Suprapubic skin (tissue), 4 donors: Measurements from ENCODE around the gene ATAD3C. TPM values are rescaled to one million over a fixed set of nuclear protein-coding genes. Genes with fewer than 3 reads are reported as not detected.
"Not testable (repeated sequence)": the region's sequence is repeated elsewhere in the genome, so short reads cannot be mapped to it uniquely, and the experiment has no call there.

Experiments
- DNase-seq, 2 donors: peaks; one replicate each; pipeline ENCODE4 v3.0.0-alpha.2; 2019; ENCODE audit warnings: low spot score in 2 of 2
- H3K27ac ChIP-seq: fragments of 200-600 bp; sonication (generic); one replicate; pipeline ENCODE4 v1.5.1; 2019
- H3K27me3 ChIP-seq: fragments of 200-600 bp; sonication (generic); one replicate; pipeline ENCODE4 v1.5.1; 2019
- H3K36me3 ChIP-seq: fragments of 200-600 bp; sonication (generic); one replicate; pipeline ENCODE4 v1.5.1; 2019
- H3K4me1 ChIP-seq: fragments of 200-600 bp; sonication (generic); one replicate; pipeline ENCODE4 v1.5.1; 2019
- H3K4me3 ChIP-seq: fragments of 200-600 bp; sonication (generic); one replicate; pipeline ENCODE4 v1.5.1; 2019; ENCODE audit warnings: mild to moderate bottlenecking
- H3K9me3 ChIP-seq: fragments of 200-600 bp; sonication (generic); one replicate; pipeline ENCODE4 v1.5.1; 2019
- CTCF ChIP-seq, 2 donors: fragments of 200-600 bp in 1 of 2; fragments of 450-650 bp in 1 of 2; sonication (generic) in 1 of 2; IDR thresholded peaks; one replicate each; pipeline ENCODE4 v1.5.1; 2016 to 2019; ENCODE audit warnings: antibody characterized with exemption in 2 of 2, mild to moderate bottlenecking in 1 of 2, moderate library complexity in 1 of 2
- EP300 ChIP-seq: sonication (generic); formaldehyde crosslinking; IDR thresholded peaks from one replicate; pipeline ENCODE4 v1.6.1; 2017; ENCODE audit warnings: antibody characterized with exemption
- POLR2A ChIP-seq, 2 donors: fragments of 450-650 bp; IDR thresholded peaks; one replicate each; pipeline ENCODE4 v1.6.1; 2017; ENCODE audit warnings: antibody characterized with exemption in 2 of 2, mild to moderate bottlenecking in 2 of 2, moderate library complexity in 2 of 2
- POLR2AphosphoS5 ChIP-seq, 3 donors: sonication (generic); formaldehyde crosslinking; IDR thresholded peaks; one replicate each; pipeline ENCODE4 v1.6.1; 2017; ENCODE audit warnings: antibody characterized with exemption in 3 of 3
- WGBS: methylation state at CpG from one replicate; pipeline ENCODE4 v1.1.5; 2018; 5-methylcytosine and 5-hydroxymethylcytosine counted together
- total RNA-seq, 4 donors: library from RNA; depleted of rRNA; stranded (reverse); fragments of >200 nt; gene quantifications; one replicate each; pipeline ENCODE4 v1.1.0, GENCODE V29; 2016

Gene ATAD3C
- total RNA-seq, 4 donors from 2014 or later = 0.32 to 4.2 (median 1.2) TPM

GRCh38 chr1:1407636-1408318 is 41.7 kb upstream of the ATAD3C start:
- peaks cover 31% of the 10 kb centered on the region for H3K36me3 ChIP-seq
- H3K4me3 ChIP-seq = peak overlapping the region; percentile 69
- peaks cover 30% of the 10 kb centered on the region for H3K4me1 ChIP-seq
- 15% methylated on average over 22 of the region's 41 CpGs for WGBS
- no peaks in the 10 kb centered on the region for H3K9me3 ChIP-seq
- DNase-seq = no peak
- H3K27me3 ChIP-seq = no peaks in the 10 kb centered on the region
- TF ChIP-seq CTCF (IDR thresholded peaks at IDR 0.05) (peak in 1 of 2 donors; percentile 9), POLR2AphosphoS5 (IDR thresholded peaks at IDR 0.05) (no peak), POLR2A (IDR thresholded peaks at IDR 0.05) (no peak)
- H3K27ac ChIP-seq = peak overlapping the region; percentile 89

GRCh38 chr1:1410238-1410637 is 39.3 kb upstream of the ATAD3C start:
- H3K9me3 ChIP-seq, DNase-seq, H3K36me3 ChIP-seq, H3K27me3 ChIP-seq, H3K27ac ChIP-seq, H3K4me3 ChIP-seq: not testable (repeated sequence)
- 54% methylated on average over 8 of the region's 8 CpGs for WGBS
- H3K4me1 ChIP-seq = peaks cover 29% of the 10 kb centered on the region

- 95% methylated on average over 13 of the region's 13 CpGs for WGBS
- Histone ChIP-seq H3K36me3 (peaks cover 5% of the 10 kb centered on the region), H3K27me3 (no peaks in the 10 kb centered on the region), H3K9me3 (no peaks in the 10 kb centered on the region), H3K27ac (no peak overlapping the region), H3K4me1 (peaks cover 18% of the 10 kb centered on the region), H3K4me3 (no peak overlapping the region)
- TF ChIP-seq EP300 = no peak
- no peak for TF ChIP-seq POLR2A (IDR thresholded peaks at IDR 0.05)
- TF ChIP-seq POLR2AphosphoS5 (IDR thresholded peaks at IDR 0.05) = no peak
- DNase-seq = no peak
These were observed 37.9 kb upstream of the ATAD3C start for GRCh38 chr1:1411626-1412025.

- 78% methylated on average over 11 of the region's 11 CpGs for WGBS
- DNase-seq, H3K9me3 ChIP-seq, H3K27ac ChIP-seq, H3K36me3 ChIP-seq, H3K27me3 ChIP-seq, H3K4me3 ChIP-seq: not testable (repeated sequence)
- peaks cover 18% of the 10 kb centered on the region for H3K4me1 ChIP-seq
These were observed 37.1 kb upstream of the ATAD3C start for GRCh38 chr1:1412311-1412902.

GRCh38 chr1:1415751-1416150 is 33.7 kb upstream of the ATAD3C start:
- no peak for TF ChIP-seq POLR2A (IDR thresholded peaks at IDR 0.05)
- TF ChIP-seq EP300 = no peak
- TF ChIP-seq CTCF (IDR thresholded peaks at IDR 0.05) = no peak
- no peak for TF ChIP-seq POLR2AphosphoS5 (IDR thresholded peaks at IDR 0.05)
- no peaks in the 10 kb centered on the region for H3K36me3 ChIP-seq
- H3K4me1 ChIP-seq = peaks cover 26% of the 10 kb centered on the region
- H3K4me3 ChIP-seq = no peak overlapping the region
- H3K27ac ChIP-seq = no peak overlapping the region
- no peaks in the 10 kb centered on the region for H3K27me3 ChIP-seq
- 80% methylated on average over 13 of the region's 13 CpGs for WGBS
- H3K9me3 ChIP-seq = no peaks in the 10 kb centered on the region
- no peak for DNase-seq

GRCh38 chr1:1417396-1417795 is 32.1 kb upstream of the ATAD3C start:
- H3K36me3 ChIP-seq, H3K9me3 ChIP-seq, DNase-seq, H3K27me3 ChIP-seq, H3K4me3 ChIP-seq: not testable (repeated sequence)
- 73% methylated on average over 5 of the region's 5 CpGs for WGBS
- Histone ChIP-seq H3K4me1 (peaks cover 42% of the 10 kb centered on the region), H3K27ac (peak overlapping the region; percentile 55)

- not testable (repeated sequence) for DNase-seq
These were observed 31.5 kb upstream of the ATAD3C start for GRCh38 chr1:1417825-1418463.

More at GRCh38 chr1:1417825-1418463, 31.5 kb upstream of the ATAD3C start:
- H3K4me3 ChIP-seq, H3K27me3 ChIP-seq, H3K36me3 ChIP-seq, H3K9me3 ChIP-seq: not testable (repeated sequence)
- Histone ChIP-seq H3K4me1 (peaks cover 46% of the 10 kb centered on the region), H3K27ac (peak overlapping the region; percentile 55)
- WGBS = 72% methylated on average over 19 of the region's 25 CpGs
